ENCODE measurements around the gene SREK1.

DNA sequence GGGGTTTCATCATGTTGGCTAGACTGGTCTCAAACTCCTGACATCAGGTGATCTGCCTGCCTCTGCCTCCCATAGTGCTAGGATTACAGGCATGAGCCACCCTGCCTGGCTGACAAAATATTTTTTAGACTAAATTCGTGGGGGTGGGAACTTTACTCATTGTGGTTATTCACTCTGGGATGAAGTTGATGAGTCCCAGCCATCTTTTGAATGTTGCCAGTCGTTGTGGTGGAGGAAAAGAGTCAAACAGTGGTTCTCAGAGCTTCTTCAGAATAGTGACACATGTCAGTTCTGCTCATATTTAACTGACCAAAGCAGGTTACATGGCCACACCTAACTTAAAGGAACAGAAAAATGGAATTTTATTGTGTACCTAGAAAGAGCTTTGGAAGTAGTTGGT is 6.9 kb downstream of the SREK1 start:
- TF ChIP-seq, protein P1, sequence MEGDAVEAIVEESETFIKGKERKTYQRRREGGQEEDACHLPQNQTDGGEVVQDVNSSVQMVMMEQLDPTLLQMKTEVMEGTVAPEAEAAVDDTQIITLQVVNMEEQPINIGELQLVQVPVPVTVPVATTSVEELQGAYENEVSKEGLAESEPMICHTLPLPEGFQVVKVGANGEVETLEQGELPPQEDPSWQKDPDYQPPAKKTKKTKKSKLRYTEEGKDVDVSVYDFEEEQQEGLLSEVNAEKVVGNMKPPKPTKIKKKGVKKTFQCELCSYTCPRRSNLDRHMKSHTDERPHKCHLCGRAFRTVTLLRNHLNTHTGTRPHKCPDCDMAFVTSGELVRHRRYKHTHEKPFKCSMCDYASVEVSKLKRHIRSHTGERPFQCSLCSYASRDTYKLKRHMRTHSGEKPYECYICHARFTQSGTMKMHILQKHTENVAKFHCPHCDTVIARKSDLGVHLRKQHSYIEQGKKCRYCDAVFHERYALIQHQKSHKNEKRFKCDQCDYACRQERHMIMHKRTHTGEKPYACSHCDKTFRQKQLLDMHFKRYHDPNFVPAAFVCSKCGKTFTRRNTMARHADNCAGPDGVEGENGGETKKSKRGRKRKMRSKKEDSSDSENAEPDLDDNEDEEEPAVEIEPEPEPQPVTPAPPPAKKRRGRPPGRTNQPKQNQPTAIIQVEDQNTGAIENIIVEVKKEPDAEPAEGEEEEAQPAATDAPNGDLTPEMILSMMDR (IDR thresholded peaks at IDR 0.05; ENCODE audit: low read depth, low read length): no peak
- TF ChIP-seq POLR2A (IDR thresholded peaks at IDR 0.05; ENCODE audit: extremely low read depth, insufficient read length) (no peak), MYC (IDR thresholded peaks at IDR 0.05; ENCODE audit: low read depth, low read length) (no peak)
- TF ChIP-seq, protein P2, sequence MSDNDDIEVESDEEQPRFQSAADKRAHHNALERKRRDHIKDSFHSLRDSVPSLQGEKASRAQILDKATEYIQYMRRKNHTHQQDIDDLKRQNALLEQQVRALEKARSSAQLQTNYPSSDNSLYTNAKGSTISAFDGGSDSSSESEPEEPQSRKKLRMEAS (IDR thresholded peaks at IDR 0.05; ENCODE audit: low read depth, low read length): no peak

All from NB4 (cell line).